GM18526 (cell line): ENCODE results near the gene CEP295NL.

ENCODE experiments used
- POLR2A ChIP-seq: IDR thresholded peaks from 3 replicates; pipeline ENCODE4 v1.6.1; 2011; ENCODE audit not compliant: insufficient read length; ENCODE audit errors: extremely low read depth

The CEP295NL gene

DNA sequence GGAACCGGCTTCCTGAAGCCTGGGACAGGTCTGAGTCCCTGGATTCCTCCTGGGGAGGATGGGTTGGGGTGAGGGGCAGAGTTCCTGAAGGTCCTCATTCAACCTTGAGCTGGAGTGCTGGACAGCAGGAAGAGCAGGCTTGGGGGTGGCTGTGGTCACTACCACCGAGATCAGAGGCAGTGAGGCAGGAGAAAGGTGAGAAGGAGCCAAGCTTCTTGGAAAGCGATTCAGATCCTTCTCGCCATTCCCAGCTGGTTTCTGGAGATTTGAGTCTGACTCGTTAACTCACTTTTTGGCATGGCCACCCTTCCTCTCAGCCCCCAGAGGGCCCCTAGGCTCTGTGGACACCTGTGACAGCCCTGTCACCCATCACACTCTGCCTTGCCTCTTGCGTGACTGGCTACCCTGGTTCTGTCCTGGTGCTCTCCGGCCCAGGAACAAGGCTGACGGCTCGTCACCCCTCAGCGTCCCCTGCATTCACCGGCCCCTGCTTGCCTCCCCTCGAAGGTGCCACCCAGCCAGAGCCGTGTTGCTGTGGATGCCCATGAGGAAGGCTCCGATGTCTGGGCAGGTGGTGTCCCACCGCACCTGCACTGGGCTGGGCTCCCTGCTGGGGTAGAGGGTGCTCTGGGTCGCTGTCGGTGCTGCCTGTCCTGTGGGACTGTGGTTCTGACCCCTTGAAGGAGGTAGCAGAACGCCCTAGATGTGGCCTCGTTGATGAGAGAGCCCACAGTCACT, 31.8 kb upstream of the CEP295NL start:
- no peak for TF ChIP-seq POLR2A

DNA sequence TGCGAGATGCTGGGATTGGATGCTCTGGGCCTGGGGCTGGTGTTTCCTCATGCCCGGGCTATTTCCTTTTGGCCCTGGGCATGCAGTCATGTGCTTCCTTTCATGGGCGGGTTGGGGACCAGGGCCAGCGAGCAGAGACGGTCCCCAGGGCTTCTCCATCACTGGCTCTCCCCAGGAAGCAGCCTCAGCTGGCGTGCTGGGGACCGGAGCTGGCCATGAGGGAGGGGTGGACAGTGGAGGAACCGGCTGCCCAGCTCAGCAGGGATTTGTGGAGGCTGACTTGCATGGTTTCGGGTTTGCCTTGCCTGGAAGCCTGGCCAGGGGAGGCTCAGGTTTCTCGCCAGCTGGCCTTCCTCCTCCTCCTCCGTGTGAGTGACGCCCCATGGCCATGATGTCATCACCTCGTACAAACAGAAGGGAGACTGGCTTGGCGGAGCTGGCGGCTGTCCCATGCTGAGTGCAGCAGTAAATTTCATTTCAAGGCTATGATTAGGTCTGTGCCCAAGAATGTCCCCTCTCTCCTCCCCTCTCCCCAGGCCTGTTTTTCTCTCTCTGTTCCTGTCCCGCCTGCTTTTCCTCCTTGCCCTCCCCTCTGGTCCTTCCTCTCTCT, 31.1 kb upstream of the CEP295NL start:
- no peak for TF ChIP-seq POLR2A

DNA sequence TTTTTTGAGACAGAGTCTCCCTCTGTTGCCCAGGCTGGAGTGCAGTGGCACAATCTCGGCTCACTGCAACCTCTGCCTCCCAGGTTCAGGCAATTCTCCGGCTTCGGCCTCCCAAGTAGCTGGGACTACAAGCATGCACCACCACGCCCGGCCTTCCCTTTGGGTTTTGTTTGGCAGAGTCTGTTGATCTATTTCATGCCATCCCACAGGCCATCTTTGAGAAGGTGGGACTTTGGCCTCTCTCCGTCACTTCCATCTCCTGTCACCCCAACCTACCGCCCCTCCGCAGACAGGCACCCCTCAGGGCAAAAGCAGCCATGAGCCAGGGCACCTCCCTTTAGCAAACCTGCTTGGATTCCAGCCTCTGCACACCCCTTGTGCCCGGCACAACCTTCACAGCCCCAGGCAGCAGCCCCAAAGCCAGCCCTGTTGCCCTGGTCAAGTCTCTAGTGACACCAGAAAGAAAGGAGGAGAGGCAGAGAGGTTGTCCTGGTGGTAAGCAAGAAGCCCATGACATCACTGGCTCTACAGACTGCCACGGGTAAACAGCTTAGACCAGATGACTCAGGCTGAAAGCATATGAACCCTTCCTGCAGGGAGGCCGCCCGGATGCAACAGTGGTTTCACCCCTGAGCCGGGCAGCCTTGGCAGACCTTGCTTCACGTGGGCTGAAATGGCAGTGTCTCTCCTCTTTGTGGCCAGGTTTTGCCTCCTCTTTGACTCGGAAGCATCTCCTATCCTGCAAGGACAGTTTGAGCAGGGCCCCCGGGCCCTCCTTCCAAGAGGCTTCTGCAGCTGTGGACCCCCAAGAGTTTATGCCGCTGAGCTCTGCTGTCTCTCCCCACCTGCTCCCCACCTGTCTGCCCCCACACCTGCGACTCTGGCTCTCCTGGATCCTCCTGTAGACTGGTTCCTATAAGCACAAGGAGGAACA, 30.3 kb upstream of the CEP295NL start:
- TF ChIP-seq POLR2A, result no peak

DNA sequence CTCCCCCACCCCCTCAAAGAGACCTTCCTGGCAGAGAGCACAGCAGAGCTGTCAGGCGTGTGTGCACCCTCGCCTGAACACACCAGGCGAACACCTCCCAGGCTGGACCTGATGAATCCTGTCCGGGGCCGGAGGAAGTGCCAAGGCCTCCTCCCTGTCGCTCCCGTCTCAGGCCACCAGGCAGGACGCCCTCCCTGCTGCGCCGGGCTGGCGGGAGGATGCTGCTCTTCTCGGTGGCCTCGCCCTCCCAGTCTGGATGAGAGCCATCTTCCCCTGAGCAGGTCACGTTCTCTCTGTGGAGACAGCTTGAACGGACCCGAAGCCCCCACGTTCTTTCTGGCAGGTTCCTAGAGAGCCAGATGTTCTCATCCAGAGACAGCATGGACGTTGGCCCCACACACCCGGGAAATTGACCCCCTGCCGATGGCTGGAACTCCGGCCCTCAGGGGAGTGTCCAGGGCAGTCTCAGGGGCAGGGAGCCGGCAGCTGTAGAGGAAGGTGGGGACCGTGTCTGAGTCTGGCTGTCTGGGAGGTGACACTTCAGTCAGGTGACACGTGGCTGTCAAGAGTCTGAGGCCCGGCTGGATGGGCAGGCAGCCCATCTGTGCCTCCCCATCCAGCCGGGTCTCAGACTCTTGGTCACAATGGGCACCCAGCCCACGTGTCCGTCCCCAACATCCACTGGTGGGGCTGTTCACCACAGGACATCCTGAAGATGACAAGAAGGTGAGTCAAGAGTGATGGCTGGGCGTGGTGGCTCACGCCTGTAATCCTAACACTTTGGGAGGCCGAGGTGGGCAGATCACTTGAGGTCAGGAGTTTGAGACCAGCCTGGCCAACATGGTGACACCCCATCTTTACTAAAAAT, 27.1 kb upstream of the CEP295NL start:
- TF ChIP-seq POLR2A, result no peak

DNA sequence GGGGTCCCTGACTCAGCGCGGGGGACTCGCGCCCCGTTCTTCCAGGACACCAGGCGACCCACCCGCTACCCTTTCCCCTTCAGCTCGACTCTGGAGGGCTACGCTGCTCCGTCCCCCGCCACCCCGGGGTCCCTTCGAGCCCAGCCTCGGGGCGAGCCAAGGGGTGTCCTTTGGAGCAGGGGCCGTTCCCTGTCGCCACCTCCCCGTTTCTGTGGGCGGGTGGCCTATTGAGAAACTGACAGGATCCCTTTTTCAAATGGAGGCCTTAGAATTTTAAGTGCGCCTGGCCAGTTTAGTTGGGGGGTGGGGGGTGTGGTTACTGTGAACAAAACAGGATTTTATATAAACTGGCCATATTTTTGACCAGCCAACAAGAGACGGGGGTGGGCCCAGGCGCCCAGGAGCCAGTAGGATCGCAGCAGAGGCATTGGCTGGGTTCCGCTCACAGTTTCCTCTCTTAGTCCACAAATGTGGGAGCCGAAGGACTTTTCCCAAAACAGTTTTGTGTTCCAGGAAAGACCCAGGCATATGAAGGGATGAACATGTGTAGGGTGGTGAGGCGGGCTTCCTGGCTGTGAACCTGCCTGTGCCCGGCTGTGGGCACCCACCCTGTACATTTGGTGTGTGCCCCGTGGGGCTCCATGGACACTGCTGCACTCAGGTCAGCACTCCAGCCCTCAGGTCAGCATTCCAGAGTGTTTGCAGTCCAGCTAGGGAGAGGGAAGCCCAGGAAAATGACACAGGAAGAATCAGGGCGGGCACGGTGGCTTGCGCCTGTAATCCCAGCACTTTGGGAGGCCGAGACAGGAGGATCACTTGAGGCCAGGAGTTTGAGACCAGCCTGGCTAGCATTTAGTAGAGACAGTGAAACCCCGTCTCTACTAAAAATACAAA, 22.9 kb upstream of the CEP295NL start:
- no peak for TF ChIP-seq POLR2A

DNA sequence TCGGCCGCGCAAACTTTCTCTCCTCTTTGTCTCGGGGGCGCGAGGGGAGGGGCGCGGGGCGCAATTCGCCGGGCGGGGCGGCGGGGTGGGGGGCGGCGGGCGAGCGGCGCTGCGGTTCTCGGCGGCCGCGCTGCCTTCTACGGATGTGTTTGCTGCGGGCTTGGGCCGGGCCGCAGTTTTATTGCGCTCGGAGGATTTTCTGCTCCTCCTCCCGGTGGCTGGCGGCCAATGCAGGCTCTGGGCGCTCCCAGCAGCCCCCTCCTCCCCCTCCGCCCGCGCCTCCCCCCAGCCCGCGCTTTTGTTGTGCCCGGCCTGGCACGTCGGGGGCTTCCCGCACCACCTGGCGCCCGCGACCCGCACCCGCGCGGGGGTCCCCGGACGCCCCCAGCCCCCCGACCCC, 22.2 kb upstream of the CEP295NL start, which contains the start of gene TIMP2:
TIMP2 (minus strand) TSS at position 154 of the 400 bp plus-strand sequence. CDS start 299 bp downstream, outside the sequence.
- TF ChIP-seq POLR2A, result no peak

DNA sequence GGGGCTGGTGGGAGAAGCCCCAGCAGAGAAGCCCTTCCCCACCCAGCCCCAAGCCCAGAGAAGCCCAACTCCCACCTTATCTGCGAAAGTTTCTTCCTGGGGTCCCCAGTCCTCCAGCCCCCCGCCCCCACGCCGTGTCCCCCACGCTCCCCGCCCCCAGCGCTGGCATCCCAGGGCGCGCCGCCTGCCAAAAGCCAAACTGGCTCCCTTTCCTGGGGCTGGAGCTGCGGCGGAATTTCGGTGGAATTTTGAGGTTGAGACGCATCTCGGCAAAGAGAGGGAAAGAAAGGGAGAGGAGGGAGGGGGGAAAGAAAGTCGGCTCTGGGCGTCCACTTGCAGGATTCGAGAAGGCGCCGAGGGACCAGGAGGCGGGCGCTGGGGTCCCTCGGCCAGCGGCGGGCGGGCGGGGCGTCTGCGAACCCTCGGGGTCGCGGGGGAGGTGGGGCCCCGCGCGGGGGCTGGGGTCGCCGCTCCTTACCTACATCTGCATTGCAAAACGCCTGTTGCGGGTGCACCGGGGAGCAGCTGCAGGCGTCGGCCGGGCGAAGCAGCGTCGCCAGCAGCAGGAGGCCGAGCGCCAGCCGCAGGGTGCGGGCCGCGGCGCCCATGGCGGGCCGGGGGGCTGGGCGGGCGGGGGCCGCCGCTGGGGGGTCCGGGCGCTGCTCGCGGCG, 21.6 kb upstream of the CEP295NL start:
- no peak for TF ChIP-seq POLR2A

DNA sequence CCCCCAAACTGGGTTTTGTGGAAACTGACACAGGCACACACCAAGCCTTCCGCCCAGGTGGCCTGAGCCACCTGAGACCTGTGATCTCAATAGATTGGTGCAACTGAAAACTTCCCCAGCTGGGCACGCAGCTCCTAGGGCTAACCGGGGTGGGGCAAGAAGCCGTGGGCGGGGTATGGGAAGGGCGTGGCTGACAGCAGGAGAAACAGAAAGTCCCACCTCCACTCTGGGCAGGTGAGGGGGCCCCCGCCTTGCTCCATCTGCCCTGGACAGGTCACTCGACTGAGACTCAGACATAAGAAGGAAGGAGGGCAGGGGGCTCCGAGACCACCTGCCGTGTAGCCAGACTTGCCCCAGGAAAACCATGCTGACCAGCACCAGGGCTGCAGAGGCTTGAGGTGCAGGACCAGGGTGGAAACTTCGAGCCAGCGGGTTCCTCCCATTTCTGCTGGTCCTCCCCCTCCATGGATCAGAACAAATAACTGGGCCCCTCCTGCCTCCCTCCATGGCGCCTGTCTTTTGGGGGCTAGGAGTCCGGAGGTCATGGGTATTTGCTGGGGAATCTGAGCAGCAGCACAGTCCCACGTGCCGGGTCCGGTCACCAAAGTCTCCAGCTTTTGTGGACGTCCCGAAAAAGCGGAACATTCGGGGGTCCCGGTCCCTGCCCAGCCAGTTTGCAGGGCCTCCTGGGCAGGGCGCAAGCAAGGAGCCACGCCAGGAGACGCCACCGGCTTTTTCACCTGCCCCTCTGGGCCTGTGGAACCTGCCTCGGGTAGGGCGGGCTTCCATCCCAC, 20.9 kb upstream of the CEP295NL start:
- TF ChIP-seq POLR2A, result no peak

DNA sequence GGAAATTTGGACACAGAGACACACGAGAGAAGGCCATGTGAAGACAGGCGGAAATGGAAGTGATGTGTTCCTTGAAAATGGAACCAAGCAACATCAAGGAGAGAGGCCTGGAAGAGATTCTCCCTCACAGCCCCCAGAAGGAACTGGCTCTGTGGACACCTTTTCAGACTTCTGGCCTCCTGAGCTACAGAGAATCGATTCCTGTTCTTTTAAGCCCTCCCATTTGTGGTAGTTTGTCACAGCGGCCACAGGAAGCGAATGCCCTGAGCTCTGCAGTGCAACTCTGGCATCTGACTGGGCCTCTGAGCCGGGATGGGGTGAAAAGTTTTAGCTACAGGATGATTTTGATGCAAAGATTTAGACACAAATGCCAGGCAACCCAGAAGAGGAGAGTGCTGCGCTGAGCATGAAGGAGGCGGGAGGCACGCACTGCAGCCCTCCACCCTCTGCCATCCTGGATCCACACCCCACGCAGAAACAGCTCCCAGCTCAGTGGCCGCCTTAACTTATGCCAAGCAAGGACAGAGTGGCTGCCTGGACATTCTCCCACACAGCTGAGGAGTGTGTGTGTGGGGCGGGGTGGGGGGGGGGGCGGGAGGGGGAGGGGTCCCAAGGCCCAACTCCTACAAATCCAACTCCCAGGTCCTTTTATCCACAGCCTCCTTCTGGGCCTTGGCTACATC, 20.0 kb upstream of the CEP295NL start:
- TF ChIP-seq POLR2A, result no peak

DNA sequence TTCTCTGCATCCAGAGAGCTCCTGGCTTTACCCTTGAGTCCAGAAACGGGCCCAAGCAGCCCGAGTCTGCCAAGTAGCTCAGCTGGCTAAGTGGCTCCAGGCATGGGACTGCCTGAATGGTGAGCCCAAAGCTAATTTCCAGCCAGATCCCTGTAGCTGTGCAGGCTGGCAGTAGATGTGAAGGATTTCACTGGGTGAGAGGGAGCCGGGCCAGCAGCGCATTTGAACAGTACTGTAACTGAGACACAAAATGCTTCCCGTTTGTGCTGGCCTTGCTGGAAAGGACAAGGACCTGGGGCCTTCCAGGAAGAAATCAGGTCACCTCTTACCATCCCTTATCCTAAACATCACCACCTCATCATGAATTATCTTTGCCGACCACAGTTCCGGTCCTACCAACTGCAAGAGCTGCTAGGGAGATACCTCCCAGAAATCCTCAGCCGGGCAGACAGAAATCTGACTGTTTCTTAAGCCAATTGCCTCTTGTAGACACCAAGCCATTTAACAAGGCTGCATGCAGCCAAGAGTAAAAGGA, 18.5 kb upstream of the CEP295NL start:
- TF ChIP-seq POLR2A, result no peak

DNA sequence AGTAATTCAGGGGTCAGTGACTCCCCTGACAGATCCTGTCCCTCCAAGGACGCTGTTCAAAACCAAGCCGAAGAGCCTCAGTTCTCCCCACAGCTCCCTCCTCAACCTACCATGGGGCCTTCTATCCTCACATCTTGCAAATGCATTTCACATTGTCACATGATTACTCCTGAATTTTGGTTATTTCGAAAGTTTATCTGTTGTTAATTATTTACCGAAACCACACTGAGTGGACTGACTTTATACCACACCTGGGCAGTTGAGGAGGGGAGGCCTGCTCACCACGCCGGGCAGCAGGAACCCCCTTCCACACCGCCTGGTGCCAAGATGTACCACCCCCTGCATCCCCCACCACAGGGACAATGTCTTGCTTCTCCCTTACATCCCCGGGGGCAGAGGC, 17.5 kb upstream of the CEP295NL start:
- TF ChIP-seq POLR2A, result no peak
